ENCODE data around the gene LGR5.

DNA sequence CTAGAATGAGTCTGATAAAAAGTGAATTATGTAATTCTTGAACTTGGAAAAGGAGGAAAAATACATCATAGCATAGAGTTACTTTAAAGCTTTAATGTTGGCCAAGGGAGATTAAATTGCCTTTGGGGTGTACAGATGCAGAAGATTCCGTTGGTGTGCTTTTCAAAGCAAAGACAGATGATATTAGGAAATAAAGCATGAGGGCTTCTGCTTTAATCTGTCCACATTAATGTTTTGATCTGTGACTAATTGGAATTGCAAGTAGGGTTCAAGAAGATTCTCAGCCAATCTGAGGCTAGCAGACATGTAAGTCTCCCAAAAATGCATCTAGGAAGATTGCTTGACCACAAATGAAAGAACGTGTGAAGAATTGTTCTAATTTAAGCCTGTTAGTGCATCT, 35.2 kb downstream of the LGR5 start:
- TF ChIP-seq, protein P1, sequence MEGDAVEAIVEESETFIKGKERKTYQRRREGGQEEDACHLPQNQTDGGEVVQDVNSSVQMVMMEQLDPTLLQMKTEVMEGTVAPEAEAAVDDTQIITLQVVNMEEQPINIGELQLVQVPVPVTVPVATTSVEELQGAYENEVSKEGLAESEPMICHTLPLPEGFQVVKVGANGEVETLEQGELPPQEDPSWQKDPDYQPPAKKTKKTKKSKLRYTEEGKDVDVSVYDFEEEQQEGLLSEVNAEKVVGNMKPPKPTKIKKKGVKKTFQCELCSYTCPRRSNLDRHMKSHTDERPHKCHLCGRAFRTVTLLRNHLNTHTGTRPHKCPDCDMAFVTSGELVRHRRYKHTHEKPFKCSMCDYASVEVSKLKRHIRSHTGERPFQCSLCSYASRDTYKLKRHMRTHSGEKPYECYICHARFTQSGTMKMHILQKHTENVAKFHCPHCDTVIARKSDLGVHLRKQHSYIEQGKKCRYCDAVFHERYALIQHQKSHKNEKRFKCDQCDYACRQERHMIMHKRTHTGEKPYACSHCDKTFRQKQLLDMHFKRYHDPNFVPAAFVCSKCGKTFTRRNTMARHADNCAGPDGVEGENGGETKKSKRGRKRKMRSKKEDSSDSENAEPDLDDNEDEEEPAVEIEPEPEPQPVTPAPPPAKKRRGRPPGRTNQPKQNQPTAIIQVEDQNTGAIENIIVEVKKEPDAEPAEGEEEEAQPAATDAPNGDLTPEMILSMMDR (IDR thresholded peaks at IDR 0.05): no peak
- no peak for TF ChIP-seq POLR2AphosphoS5 (IDR thresholded peaks at IDR 0.05)
